Sigmoid colon (tissue), 3 donors: Measurements from ENCODE around the gene GORASP2.

Experiments
- POLR2A ChIP-seq, 2 donors: fragments of 450-650 bp; IDR thresholded peaks; one replicate each; pipeline ENCODE4 v1.6.1; 2016; ENCODE audit warnings: antibody characterized with exemption in 2 of 2, mild to moderate bottlenecking in 2 of 2, moderate library complexity in 2 of 2
- TF ChIP-seq, protein P1 (sequence below), 4 experiments: fragments of 450-650 bp in 3 of 4; fragments of 200-600 bp in 1 of 4; IDR thresholded peaks; one replicate each; pipeline ENCODE4 v1.5.1; 2016 to 2019; ENCODE audit warnings: antibody characterized with exemption in 4 of 4, mild to moderate bottlenecking in 3 of 4, moderate library complexity in 2 of 4

DNA sequence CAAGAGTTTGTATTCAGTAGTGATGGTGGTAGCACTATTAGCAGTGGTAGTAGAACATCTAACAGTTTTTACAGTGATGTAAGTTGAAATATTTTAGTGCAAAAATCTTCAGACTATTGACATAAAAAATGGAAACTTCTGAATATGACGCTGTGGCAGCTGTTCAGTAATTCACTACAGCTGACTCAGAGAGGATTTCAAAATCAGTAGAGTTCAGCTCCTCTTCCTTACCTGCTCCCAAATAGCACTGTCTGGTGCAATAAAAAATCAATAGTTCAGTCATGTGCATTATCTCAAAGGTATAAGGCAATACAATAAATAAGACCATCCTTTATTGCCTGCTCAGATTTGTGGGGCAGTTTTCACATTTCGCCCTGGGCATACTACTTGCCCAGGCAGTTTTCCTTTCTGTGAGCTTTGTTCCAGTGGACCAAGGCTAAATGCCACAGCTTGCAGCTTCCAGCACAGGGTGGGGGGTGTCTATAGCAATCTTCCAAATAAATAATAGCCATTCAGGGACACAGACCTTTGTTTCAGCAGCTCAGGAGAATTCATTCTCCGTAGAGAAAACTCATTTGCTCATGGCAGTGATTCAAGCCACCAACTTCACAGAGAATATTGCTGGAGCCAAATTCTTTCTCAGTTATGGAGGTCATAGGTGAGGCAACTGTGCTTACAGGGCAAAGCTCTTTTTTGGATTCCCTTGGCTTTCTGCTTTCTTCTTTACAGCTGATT lies 33.9 kb upstream of the GORASP2 start:
- TF ChIP-seq, protein P1, sequence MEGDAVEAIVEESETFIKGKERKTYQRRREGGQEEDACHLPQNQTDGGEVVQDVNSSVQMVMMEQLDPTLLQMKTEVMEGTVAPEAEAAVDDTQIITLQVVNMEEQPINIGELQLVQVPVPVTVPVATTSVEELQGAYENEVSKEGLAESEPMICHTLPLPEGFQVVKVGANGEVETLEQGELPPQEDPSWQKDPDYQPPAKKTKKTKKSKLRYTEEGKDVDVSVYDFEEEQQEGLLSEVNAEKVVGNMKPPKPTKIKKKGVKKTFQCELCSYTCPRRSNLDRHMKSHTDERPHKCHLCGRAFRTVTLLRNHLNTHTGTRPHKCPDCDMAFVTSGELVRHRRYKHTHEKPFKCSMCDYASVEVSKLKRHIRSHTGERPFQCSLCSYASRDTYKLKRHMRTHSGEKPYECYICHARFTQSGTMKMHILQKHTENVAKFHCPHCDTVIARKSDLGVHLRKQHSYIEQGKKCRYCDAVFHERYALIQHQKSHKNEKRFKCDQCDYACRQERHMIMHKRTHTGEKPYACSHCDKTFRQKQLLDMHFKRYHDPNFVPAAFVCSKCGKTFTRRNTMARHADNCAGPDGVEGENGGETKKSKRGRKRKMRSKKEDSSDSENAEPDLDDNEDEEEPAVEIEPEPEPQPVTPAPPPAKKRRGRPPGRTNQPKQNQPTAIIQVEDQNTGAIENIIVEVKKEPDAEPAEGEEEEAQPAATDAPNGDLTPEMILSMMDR (IDR thresholded peaks at IDR 0.05): no peak
- no peak for TF ChIP-seq POLR2A (IDR thresholded peaks at IDR 0.05)
